Muscle of arm (tissue), 12 donors: ENCODE results near the gene NNAT. TPM values are rescaled to one million over a fixed set of nuclear protein-coding genes. Genes with fewer than 3 reads are reported as not detected.

ENCODE experiments used
- DNase-seq: peaks from one replicate; pipeline ENCODE4 v3.0.0-alpha.2; 2013
- polyA plus RNA-seq, 12 donors: library from polyadenylated mRNA; unstranded; fragments of 120-200 nt; gene quantifications; one replicate each; pipeline ENCODE4 v1.2.1, GENCODE V29; 2013; ENCODE audit not compliant: insufficient read length in 12 of 12

NNAT gene
- polyA plus RNA-seq, 12 donors = 309 to 932 (median 465) TPM; not detected in 1

GRCh38 chr20:37494301-37494700 lies 26.7 kb upstream of the NNAT start:
- no peak for DNase-seq

- DNase-seq = no peak
Measured at GRCh38 chr20:37494796-37495195, 26.3 kb upstream of the NNAT start.

- no peak for DNase-seq
Measured at GRCh38 chr20:37498066-37498665, 22.9 kb upstream of the NNAT start.

- no peak for DNase-seq
Measured at GRCh38 chr20:37500311-37500710, 20.7 kb upstream of the NNAT start.

GRCh38 chr20:37501940-37502339 lies 19.1 kb upstream of the NNAT start:
- DNase-seq = no peak

- DNase-seq = no peak
Measured at GRCh38 chr20:37502654-37503053, 18.4 kb upstream of the NNAT start.

- DNase-seq = no peak
Measured at GRCh38 chr20:37503256-37503927, 17.7 kb upstream of the NNAT start.

GRCh38 chr20:37504404-37505096 lies 16.5 kb upstream of the NNAT start:
- no peak for DNase-seq

- DNase-seq = no peak
Measured at GRCh38 chr20:37505263-37506151, 15.5 kb upstream of the NNAT start.

- DNase-seq = no peak
Measured at GRCh38 chr20:37506152-37506725, 14.8 kb upstream of the NNAT start.

- DNase-seq = no peak
Measured at GRCh38 chr20:37510226-37510625, 10.8 kb upstream of the NNAT start.

GRCh38 chr20:37511610-37512275 lies 9.3 kb upstream of the NNAT start:
- DNase-seq = no peak

GRCh38 chr20:37513779-37514359 lies 7.2 kb upstream of the NNAT start:
- DNase-seq = no peak

- no peak for DNase-seq
Measured at GRCh38 chr20:37515876-37516275, 5.2 kb upstream of the NNAT start.

GRCh38 chr20:37516811-37517750 lies 4.0 kb upstream of the NNAT start:
- DNase-seq = no peak

GRCh38 chr20:37518059-37518458 lies 3.0 kb upstream of the NNAT start:
- no peak for DNase-seq

GRCh38 chr20:37518606-37519507 lies 2.2 kb upstream of the NNAT start:
- DNase-seq = no peak
